Choroid plexus epithelial cell (primary cell): ENCODE results near the gene GPR107.

Experiments used
- DNase-seq: peaks from one replicate; pipeline ENCODE4 v3.0.0-alpha.2; 2010; ENCODE audit warnings: low read depth
- H3K4me3 ChIP-seq: 2 replicates; pipeline ENCODE4 v1.5.1; 2011; ENCODE audit warnings: low read depth, mild to moderate bottlenecking, control low read depth, low read length, moderate library complexity
- CTCF ChIP-seq: conservative IDR thresholded peaks from 2 replicates; pipeline ENCODE4 v1.5.1; 2011; ENCODE audit warnings: low read depth, mild to moderate bottlenecking, control low read depth, inconsistent platforms, low read length, moderate library complexity

GPR107 gene

DNA sequence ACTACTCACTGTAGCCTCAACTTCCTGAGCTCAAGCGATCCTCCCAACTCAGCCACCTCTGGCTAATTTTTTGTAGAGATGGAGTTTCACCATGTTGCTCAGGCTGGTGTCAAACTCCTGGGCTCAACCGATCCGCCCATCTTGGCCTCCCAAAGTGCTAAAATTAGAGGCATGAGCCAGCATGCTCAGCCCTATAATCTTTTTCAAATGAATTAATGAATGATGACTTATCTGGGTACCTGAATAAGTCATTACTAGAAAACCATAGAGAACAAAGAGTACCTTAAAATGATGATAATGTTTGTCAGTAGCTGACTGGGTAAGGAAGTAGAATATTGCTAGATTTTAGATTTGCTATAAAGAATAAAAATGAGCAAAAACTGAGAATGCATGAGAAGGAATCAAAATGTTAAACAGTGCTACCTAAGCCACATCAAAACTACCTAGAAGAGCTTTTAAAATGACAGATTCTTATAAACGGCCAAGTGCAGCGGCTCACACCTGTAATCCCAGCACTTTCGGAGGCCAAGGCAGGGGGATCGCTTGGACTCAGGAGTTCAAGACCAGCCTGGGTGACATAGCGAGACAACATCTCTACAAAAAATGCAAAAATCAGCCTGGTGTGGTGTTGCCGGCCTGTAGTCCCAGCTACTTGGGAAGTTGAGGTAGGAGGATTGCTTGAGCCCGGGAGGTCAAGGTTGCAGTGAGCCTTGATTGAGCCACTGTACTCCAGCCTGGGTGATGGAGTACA, 24.3 kb upstream of the GPR107 start:
- no peak for TF ChIP-seq CTCF
- DNase-seq: no peak

GRCh38 chr9:130030651-130031127, 23.0 kb upstream of the GPR107 start:
- no peak for DNase-seq
- no peak for TF ChIP-seq CTCF
- no peak overlapping the region for H3K4me3 ChIP-seq

More for the DNA sequence above, 24.3 kb upstream of the GPR107 start:
- H3K4me3 ChIP-seq: no peak overlapping the region

GRCh38 chr9:130034570-130034969, 19.1 kb upstream of the GPR107 start:
- no peak overlapping the region for H3K4me3 ChIP-seq
- TF ChIP-seq CTCF: no peak
- peak; percentile 74 for DNase-seq

DNA sequence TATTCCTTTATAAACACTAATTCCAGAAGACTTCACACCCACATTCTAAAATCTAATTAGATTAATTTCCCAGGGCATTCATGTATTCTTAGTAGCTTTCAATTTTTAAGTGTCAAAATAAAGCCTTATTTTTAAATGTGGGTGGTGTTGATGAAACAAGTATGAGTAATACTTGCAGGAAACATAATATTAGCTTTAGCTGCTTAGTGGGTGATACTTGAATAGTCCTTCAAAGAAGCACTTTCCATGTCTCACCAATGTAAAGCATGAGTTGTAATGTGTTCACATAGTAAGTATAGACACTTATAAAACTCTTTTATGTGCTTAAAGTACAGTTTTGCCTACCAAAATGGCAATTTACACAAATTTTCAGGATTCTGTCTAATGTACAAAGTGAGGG, 17.6 kb upstream of the GPR107 start:
- no peak for TF ChIP-seq CTCF
- no peak overlapping the region for H3K4me3 ChIP-seq
- DNase-seq: peak; percentile 67

DNA sequence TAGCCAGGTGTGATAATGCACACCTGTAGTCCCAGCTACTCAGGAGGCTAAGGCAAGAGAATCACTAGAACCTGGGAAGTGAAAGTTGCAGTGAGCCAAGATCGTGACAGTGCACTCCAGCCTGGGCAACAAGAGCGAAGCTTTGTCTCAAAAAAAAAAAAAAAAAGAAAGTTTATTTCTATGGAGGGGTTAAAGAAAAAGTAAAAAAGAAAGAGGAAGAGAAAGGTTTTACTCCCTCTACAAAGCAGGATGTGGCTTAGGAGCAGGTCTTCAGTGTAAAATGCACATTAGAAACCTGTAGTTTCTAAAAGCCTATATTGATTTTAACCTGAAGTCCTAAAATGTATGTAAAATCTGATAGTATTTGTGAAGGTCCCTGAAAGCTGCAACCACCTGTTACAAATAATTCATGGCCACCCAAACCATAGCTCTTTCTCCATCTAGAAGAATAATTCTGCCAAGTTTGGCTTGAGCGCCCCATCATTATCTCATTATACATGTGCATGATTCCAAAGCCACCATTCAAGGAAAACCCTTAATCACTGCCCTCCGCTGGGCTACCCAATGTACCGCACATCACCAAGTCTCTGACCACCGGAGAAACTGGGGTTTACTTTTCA, 14.1 kb upstream of the GPR107 start:
- peak; percentile 33 for TF ChIP-seq CTCF
- DNase-seq: peak; percentile 26
- H3K4me3 ChIP-seq: no peak overlapping the region

DNA sequence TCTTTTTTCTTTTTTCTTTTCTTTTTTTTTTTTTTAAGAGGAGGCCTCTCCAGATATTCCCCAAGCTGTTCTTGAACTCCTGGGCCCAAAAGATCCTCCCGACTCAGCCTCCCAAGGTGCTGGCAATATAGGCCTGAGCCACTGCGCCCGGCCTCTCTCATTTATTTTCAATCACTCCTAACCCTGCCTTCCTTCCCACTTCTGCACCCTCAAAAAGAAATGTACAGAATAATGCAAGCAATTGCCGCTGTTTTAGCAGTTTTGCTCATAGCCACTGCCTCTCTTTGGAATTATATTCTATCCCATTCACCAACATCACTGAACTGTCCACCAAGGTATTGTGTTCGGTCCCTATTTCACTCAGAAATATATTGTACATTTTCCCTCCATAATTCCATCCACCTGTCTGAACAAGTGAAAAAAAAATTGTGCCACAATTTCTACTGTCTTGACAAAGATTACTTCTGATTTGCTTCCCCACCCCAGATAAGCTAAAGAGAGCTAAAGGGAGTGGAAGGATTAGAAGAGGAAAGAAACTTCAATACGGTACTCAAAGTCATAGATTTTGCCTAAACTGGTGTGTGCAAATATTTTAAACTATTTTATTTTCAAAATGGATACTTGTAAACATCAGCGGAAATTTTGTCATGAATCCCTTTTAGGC, 12.6 kb upstream of the GPR107 start:
- TF ChIP-seq CTCF: no peak
- DNase-seq: no peak
- peak overlapping the region; percentile 71 for H3K4me3 ChIP-seq
